GM11168 (cell line): ENCODE results near the gene BTN3A1.
"Not testable (repeated sequence)": the region's sequence is repeated elsewhere in the genome, so short reads cannot be mapped to it uniquely, and the experiment has no call there.

Source experiments
- in situ Hi-C: fragments of 300-500 bp; cut with MboI; formaldehyde crosslinking; loops from one replicate; pipeline ENCODE4 v1.12.0; 2022; ENCODE audit warnings: low sequenced_read_pairs; ENCODE audit not compliant: unreplicated experiment

Gene BTN3A1

GRCh38 chr6:26411751-26412150 is 9.7 kb downstream of the BTN3A1 start:
- in situ Hi-C loops = loop anchor here (5.0 kb wide), 1 partner anchor 69 kb away; no protein-coding TSS in a partner anchor

- in situ Hi-C loops = loop anchor here (5.0 kb wide), 1 partner anchor 70 kb away; no protein-coding TSS in a partner anchor
Observed at GRCh38 chr6:26412228-26412627, 10.2 kb downstream of the BTN3A1 start.

GRCh38 chr6:26412954-26413353 is 10.9 kb downstream of the BTN3A1 start:
- in situ Hi-C loops = loop anchor here (5.0 kb wide), 1 partner anchor 71 kb away; no protein-coding TSS in a partner anchor

GRCh38 chr6:26414281-26414680 is 12.2 kb downstream of the BTN3A1 start:
- in situ Hi-C loops = loop anchor here (5.0 kb wide), 1 partner anchor 72 kb away; no protein-coding TSS in a partner anchor

- in situ Hi-C loops = no loop called here
Observed at GRCh38 chr6:26415036-26415614, 13.1 kb downstream of the BTN3A1 start.

GRCh38 chr6:26415791-26416190 is 13.7 kb downstream of the BTN3A1 start:
- in situ Hi-C loops = no loop called here

GRCh38 chr6:26416288-26416687 is 14.2 kb downstream of the BTN3A1 start:
- in situ Hi-C loops = no loop called here

GRCh38 chr6:26418077-26418476 is 16.0 kb downstream of the BTN3A1 start:
- in situ Hi-C loops = not testable (repeated sequence)

GRCh38 chr6:26418795-26419194 is 16.7 kb downstream of the BTN3A1 start:
- in situ Hi-C loops = not testable (repeated sequence)

- in situ Hi-C loops = no loop called here
Observed at GRCh38 chr6:26420688-26421171, 18.7 kb downstream of the BTN3A1 start.

- in situ Hi-C loops = no loop called here
Observed at GRCh38 chr6:26421259-26422144, 19.4 kb downstream of the BTN3A1 start.

GRCh38 chr6:26422329-26422728 is 20.3 kb downstream of the BTN3A1 start:
- in situ Hi-C loops = no loop called here

GRCh38 chr6:26426691-26427450 is 24.8 kb downstream of the BTN3A1 start:
- in situ Hi-C loops = no loop called here

- in situ Hi-C loops = no loop called here
Observed at GRCh38 chr6:26427451-26427809, 25.4 kb downstream of the BTN3A1 start.

- in situ Hi-C loops = no loop called here
Observed at GRCh38 chr6:26428206-26428605, 26.1 kb downstream of the BTN3A1 start.

- in situ Hi-C loops = no loop called here
Observed at GRCh38 chr6:26430787-26431186, 28.7 kb downstream of the BTN3A1 start.

GRCh38 chr6:26431258-26432172 is 29.4 kb downstream of the BTN3A1 start:
- in situ Hi-C loops = no loop called here

- in situ Hi-C loops = no loop called here
Observed at GRCh38 chr6:26432627-26433201, 30.6 kb downstream of the BTN3A1 start.

- in situ Hi-C loops = not testable (repeated sequence)
Observed at GRCh38 chr6:26433680-26434079, 31.6 kb downstream of the BTN3A1 start.
